SIG-M5 treated with dmso at 0.1 percent for 504 hours (cell line): ENCODE data around the gene SPOCK2.

Source experiments
- DNase-seq: peaks from one replicate; lab custom pipeline; 2025; ENCODE audit not compliant: unreplicated experiment; lab: John Stamatoyannopoulos, UW

Gene SPOCK2

DNA sequence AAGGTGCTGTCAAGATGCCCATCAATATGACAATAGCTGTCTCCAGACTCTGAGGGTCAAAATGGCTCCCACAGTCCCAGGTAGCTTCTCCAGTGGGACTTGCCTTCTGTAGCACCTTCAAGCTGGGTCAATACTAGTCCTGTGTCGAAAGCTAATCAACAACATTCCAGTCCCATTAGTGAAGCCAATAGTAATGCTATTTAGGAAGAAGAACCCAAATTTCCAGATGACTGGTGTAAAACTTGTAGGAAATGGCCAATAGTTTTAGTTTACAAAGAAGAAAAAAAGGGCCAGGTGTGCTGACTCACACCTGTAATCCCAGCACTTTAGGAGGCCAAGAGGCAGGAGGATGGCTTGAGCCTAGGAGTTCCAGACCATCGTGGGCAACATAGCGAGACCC is 2.0 kb upstream of the SPOCK2 start:
- no peak for DNase-seq

DNA sequence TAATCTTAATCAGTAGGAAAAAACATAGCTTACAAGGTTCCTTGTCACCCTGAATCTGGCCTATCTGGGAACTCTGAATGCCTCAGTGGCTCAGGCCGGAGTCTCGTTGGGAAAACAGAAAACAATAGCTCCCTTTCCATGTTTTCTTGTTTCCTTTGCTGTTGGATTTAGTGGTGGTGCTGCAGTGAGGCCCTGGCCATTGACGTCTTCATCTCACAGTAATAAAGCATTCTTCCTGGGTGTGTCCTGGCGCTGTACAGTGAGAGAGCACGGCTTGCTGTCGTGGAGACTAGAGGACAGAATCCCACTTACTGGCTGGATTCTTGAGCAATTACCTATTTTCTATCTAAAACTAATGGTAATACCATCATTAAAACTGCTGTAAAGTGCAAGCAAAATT is 1.3 kb upstream of the SPOCK2 start:
- no peak for DNase-seq

DNA sequence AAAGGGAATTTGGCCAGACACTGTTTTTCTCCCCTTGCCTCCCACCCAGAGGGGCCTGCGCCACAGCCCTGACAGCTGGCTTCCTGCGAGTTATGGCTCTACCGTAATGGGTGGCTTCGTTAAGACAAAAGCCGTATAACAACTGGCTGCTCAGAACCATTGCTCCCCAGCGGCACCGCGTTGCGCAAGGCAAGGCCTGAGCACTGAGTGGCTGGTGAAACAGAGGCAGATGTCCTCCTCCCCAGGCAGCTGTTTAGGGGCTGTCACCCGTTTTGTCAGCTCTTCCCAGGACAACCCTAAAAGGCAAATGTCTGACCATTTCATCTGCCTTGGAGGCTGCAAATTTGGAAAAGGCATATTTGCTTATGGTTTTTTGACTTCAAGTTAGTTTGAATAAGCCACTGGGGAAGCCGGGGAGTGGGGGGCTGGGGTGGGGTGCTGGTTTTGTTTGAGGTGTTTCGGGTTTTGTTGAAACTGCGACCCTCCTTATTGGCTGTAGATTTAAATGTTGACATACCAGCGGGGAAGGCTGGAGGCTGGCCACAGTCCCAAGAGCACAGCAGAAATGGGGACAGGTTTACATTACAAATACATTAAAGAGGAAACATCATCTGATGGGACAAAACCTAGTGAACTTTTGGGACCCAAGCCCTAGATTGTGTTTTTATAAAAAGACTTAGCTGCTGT is 681 bp upstream of the SPOCK2 start:
- peak; percentile 67 for DNase-seq

DNA sequence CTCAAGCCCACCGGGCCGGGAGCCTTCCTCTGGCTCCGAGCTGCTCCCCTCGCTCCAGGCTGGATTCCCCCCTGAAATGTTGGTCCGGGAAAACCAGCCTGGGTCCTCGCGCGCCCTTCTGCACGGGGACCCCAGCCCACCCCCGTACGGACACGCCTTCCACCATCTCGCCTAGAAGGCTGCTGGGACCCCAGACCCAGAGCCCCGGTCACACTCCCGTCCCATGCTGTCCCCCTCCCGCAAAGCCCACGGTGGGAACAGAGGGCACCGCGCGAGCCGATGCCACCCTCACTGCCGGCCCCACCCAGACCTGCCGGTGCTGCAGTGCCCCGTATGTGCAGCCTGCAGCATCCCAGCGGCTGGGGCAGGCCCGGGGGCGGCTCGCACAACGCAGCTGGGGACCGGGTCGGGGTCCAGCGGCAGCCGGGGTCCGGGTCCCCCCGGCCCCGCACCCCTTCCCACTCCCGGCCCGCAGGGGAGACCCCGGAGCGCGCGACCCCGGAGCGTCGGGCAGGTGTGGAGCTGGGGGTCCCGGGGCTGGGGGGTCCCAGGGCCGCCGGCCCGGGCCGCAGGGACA is 871 bp downstream of the SPOCK2 start:
- DNase-seq = no peak

DNA sequence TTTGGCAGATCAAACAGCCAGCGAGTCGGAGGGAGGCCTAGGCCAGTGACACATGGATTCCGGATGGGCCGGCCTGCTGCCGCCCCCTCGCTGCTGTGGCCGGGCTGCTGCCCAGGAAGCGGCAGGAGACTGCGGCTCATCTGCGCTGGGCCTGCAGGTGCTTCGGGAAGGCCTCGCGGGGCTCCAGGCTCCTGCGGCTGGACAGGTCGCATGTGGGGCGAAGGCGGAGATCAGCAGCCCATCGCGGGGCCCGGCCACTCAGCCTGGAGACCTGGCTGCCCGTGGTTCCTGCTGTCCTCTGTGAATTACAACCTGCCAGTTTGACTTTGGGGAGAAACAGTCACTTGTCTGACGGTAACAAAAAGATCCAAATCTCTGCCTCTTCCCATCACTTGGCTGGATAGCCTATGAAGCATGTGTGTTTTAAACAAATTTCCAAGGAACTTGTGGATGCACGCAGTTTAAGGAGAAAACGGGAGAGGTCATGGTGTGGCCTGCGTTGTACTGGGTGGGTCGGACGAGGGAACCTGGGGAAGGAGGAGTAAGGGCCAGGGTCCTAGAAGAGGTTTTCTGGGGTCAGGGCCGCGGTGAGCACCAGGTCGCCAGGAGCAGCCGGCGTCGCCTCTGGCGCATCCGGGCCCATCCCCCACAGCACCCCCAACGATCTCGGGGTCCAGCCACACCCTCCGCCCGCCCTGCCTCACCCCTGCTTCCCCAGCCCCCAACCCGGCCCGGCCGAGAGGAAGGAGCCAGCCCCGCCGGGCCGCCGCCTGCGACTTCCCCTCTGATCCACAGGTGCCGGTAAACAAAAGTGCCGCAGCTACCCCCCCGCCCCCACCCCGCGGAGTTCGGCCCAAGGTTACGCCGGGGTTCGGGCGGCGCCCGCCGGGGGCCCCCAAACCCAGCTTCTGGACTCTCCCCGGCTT is 1.6 kb downstream of the SPOCK2 start:
- DNase-seq = no peak

DNA sequence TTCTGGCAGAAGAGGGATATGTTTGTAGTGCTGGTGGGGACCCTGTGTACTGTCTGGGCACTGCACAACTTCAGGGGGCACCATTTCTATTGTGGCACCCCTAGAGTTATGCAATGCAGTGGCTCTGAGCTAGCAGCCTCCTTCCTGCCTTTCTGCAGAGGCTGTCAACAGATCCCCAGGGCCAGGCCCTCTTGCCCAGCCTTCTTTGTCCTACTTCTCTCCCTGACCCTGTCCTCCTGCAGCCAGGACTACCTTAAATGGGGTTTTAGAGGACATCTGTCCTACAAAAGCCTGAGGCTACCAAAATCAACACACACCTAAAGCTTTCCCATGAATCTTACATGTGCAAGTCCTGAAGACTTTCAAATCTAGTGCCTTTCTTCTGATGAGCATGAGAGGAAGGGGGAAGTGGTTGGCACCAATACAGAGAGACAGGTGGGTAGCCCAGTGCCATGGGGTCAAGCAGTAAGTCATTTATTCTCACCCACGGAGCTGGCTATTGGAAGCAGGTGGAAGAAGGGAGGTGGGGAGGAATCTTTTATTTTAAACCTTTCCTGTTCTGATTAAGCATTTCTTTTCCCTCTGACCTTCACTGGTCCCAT is 2.4 kb downstream of the SPOCK2 start:
- DNase-seq = no peak

DNA sequence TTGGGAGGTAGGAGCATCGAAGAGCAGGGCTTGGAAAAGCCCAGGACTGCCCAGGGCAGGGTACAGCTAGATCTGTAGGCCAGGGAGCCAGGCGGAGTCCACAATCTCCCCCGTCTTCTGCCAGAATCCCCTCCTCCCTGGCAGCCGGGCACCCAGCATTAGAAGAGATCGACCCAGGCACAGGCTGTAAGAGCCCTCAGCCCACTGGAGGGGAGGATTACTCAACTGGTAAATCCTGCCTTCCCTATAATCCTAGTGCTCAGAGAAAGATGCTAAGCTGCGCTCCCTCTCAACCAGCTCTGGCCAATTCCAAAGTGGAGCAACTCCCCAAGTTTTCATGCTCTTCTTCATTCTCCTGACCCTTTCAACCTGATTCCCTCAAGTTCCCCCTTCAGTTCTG is 3.2 kb downstream of the SPOCK2 start:
- DNase-seq = no peak

DNA sequence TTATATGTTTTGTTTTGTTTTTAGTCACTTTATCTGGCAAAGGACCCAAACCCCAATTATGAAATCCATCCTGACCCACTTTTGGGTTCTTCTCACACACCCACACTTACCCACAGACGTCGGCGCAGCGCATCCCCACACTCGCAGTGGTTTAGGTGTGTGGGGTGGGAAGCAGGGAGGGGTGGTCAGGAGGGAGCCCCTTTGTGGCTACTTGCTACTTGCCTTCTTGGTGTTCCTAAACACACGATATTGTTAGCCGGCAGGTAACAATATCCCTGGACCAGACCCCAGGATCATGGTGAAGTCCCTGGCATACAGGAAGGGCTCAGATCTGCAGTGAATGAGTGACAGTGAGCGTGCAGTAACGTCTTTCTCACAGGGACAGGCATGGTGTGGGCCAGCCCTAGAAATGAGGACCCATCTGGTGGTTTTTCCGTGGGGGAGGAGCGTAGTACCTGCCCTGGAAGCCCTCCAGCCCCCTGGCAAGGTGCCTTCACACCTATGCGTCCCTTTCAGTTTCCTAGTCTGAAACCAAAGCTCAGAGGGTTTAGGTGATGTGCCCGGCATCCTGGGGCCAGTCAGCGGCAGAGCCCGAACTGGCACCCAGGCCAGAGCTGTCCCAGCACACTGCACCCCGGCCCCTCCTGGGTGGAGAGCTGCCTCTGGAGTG is 4.4 kb downstream of the SPOCK2 start:
- DNase-seq = no peak

DNA sequence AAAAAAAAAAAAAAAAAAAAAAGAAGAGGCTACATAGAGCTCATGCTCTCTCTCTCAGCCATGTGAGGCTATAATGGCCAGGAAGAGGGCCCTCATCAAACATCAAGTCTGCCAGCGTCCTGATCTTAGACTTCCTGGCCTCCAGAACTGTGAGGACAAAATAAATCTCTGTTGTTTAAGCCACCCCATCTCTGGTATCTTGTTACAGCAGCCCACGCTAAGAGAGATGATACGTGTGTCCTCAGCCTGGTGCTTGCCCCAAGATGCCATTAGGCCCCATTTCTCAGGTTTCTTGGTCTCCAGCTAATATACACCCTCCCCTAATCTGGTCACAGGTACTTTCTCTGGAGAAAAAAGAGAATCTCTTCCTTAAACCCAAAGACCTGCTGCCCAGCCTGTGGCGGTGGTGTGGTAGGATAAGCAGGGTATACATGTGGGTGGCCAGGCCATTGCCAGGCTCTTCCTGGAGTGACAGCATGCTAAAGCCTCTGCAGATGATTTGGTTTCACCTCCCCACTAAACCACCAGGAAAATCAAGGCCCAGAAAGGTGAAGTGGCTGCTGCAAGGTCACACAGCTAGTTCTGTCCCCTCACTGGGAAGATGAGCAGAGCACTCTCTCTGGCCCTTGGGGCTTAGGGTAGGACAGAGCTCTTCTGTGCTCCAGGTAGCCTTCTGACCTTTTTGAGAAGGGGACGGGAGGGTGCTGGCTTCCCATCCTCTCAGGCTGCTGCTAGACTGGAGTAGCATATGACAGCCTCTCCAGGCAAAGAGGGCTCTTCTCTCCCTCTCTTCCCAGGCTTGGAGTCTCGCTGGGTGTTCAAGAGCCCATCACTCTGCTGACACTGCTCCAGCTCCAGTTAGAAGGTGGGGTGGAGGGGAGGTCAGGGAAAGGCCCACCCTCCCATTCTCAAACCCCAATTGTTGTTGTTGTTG is 5.2 kb downstream of the SPOCK2 start:
- DNase-seq = no peak

DNA sequence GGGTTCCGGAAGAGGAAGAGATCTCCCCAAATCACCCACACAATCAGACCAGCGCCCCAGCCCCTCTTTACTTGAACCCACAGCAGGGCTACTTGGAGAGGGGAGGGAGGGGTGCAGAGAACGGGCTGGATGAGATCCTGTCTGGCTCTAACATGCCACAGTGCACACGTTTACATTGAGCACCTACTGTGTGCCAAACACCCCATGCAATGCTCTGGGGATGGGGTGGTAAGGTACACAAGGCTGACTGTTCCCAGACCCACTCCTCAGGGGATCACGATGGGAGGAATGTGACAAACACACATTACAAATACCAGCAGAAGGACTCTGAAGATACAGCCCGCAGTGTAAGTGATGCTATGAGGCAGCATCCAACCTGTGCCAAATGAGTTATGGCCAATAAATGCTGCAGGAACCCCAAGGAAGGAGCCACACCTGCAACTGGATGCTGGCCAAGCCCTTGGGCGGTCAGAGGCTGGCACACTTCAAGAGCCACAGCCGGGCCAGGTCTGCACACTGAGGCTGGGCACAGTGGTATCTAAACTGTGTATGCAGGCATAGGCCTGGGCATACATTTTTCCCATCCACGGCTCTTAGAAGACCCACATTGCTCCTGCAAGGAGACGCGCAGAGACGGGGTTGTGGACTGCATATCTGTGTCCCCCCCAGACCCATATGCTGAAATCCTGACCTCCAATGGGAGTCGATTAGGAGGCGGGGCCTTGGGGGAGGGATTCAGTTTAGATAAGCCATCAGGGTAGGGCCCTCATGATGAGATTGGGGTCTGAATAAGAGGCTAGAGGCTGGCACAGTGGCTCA is 6.4 kb downstream of the SPOCK2 start:
- DNase-seq = no peak

DNA sequence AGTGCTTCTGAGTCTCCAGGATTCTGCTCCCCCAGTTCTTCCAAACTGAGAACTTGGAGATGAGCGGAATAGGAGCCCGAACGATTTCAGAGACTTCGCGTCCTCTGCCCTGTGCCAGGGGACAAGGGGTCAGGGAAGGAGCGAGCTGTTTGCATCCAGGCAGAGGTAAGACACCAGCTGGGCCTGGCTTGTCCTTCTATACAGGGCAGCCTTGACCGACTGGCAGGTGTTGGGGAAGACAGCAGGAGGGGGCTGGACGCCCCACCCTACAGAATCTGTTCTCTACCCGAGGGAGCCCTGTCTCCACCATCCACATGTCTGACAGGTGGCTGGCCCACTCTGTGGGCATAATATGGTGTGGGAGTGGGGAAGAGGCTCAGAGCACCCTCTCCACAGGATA is 7.1 kb downstream of the SPOCK2 start:
- DNase-seq = no peak

DNA sequence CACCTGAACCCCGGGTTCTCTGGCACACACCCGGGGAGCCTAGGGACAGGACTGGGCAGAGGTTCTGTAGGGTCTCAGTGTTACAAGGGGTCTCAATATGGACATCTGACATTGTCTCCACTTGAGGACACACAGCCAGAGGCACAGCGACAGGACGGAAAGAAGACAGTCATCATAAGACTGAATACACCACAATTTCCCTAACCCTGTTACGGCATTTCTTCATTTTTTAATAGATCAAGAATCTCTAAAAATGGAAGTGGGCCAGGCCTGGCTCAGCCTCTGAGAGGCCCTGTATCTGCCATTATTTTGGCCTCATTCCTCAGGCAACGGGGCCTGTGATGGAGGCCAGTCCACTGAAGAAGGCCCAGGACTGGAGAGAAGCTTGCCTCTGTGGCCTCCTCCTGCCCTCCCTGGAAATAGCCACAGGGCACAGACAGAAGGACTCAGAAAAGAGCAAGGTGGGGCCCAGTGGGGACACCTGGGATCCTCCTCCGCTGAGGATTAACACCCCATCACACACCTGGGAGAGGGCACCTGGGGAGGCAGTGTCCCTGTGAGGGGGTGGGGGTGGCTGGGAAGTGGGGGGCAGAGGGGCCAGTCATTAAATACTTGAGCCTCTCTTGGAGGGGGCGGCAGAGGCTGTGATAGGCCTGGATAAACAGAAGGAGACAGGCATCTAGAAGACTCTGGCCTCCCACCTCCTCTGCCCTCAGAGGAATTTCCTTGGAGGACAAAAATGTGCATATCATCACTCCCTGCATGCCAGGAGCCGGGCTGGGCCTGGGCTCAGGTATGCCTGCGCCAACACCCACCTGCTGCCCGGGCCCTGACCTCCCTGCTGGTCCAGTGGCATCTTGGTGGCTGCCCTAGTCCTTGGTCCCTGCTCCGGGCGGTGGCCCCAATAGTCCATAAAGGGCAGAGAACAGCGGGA is 8.0 kb downstream of the SPOCK2 start:
- no peak for DNase-seq

DNA sequence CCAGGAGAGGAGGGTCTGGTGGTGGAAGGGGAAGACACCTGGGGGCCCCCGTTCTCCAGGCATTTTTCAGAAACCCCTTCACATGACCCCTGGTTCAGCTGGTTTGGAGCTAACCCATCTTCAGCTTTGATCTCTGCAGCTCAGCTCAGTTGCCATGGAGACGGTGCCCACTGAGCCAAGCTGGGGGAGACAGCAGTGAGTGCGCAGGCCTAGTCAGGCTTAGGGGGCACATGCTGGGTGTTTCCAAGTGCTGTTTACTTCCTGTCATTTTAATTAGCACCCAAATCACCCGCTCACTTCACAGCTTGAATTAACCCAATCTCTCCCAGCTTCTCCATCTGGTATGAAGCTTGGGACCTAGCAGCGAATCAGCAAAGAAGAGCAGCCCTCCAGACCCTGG is 9.0 kb downstream of the SPOCK2 start:
- DNase-seq = no peak

DNA sequence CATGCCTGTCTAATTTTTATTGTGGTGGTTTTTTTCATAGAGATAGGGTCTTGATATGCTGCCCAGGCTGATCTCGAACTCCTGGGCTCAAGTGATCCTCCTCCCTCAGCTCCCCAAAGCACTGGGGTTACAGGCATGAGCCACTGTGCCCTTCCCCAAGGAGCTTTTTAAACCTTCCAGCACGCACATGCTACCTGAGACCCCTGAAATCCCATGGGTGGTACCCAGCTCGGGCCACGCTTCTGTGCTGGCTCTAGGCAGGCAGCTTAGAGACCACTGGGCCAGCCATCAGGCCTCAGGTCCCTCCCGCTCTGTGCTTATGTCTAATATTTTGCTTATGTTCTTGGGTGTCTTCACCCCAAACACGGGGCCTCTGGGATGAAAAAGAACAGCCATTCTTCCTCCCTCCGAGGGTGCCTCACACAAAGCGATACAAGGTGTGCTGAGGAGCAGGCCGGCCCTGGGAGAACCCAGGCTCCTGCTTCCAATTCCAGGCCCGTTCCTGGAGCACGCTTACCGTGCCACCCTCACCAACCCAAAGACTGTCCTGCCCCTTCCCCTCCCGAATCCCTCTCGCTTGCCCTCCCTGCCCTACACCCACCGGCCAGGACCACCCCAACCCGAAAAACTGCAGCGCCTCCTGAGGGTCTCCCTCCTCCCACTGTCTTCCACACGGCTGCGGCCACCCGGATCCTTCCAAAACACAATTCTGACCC is 10.9 kb downstream of the SPOCK2 start:
- no peak for DNase-seq

DNA sequence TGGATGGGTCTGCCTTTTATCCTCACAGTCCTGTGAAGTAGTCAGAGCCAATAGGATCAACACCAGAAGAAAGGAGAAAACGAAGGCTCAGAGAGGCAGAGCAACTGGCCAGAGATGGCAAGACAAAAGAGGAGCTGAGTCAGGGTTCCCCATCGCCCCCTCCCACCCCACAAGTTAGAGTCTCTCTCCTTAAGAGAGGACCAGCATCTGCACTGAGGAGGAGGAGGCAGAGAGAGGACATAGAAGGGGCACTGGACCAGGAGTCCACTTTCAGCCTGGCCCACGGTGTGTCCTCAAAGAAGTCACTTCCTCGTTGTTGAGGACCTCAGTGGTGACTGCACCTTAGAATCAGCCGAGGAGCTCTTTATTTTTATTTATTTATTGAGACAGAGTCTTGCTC is 11.6 kb downstream of the SPOCK2 start:
- DNase-seq = no peak

DNA sequence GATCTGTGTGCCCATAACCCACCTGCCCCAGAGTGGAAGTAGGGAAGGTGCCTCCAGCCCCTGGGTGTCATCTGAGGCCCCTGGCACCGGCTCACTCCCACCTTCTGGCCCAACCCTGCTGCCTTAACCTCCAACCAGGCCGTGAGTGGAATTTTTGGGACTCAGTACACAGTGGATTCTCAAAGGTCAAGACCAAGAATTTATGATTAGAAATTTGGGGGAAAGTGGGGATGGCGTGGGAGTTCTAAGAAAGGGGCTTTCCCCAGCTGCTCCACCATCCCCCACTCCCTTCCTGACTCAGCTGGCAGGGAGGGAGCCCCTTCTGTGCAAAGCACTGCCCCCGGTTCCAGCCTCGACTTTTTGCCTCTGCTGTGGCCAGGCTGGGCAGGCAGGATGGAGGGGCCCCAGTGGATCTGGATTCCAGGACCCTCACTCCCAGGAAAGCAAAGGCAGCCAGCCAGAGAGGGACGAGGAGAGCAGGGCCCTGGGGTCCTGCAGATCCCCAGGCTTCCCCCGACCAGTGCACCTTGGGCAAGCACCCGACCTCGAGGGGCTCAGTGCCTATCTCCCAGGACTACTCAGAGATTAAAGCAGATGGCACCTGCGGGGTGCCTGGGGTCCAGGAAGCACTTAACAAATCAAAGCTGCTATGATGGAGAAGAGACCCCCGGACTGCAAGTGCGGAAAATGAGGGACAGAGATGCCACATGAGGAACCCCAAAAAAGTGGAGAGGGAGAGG is 12.8 kb downstream of the SPOCK2 start:
- no peak for DNase-seq
